MM.1S (cell line): ENCODE results near the gene RIPOR2.
"Not testable (repeated sequence)": the region's sequence is repeated elsewhere in the genome, so short reads cannot be mapped to it uniquely, and the experiment has no call there.

Source experiments
- CTCF ChIP-seq: fragments of 300-600 bp; sonication (generic); IDR thresholded peaks from 2 replicates; pipeline ENCODE4 v1.5.1; 2016; ENCODE audit warnings: antibody characterized with exemption, low read length, mixed read lengths
- EZH2 ChIP-seq: fragments of 300-600 bp; sonication (generic); optimal IDR thresholded peaks from 2 replicates; pipeline ENCODE3; 2017; ENCODE audit warnings: low read depth, mild to moderate bottlenecking, antibody characterized with exemption, low read length, mixed read lengths
- EZH2phosphoT487 ChIP-seq: fragments of 300-600 bp; sonication (generic); IDR thresholded peaks from 2 replicates; pipeline ENCODE4 v1.6.1; 2018; ENCODE audit warnings: antibody characterized with exemption, low read length

GRCh38 chr6:24764833-24765828 lies 170.6 kb downstream of the RIPOR2 start:
- TF ChIP-seq CTCF, EZH2, EZH2phosphoT487: not testable (repeated sequence)
